Iris pigment epithelial cell (primary cell): ENCODE measurements around the gene GPR148.

Experiments
- DNase-seq: peaks from one replicate; pipeline ENCODE4 v3.0.0-alpha.2; 2011; ENCODE audit warnings: low read depth

The GPR148 gene

DNA sequence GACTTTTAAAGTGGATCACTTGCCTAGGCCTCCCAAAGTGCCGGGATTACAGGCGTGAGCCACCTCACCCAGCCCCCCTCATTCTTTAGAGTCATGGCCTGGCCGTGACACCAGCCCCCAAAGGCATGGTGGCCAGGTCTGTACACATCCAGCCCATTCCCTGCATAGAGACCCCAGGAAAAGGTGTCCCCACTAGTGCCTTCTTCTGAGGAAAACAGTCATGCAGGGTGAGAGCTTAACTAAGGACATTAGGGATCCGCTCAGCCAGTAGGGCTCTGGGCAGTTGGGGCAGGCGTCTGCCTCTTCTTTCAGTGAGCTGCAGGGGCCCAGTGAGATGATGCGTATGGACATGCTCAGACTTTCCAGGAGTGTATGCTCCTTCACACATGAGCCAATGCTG lies 20.8 kb downstream of the GPR148 start:
- no peak for DNase-seq

DNA sequence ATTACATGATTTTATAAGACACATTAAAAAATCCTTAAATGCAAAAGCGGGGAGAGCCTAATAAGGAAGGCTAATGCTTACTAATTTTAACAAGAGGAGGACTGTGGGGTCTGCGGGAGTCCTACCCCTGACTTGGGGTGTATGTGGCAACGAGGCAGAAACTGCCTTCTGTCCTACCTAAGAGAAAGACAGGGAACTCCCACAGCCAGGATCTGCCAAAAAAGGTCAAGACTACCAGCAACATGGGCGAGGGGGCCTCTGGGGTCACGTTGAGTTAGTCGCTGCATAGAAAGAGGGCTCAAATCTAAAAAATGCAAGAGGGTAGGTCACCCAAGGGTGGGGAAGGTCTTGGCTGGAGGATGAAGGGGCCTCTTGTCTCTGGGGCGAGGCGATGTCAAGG lies 25.9 kb downstream of the GPR148 start:
- no peak for DNase-seq

DNA sequence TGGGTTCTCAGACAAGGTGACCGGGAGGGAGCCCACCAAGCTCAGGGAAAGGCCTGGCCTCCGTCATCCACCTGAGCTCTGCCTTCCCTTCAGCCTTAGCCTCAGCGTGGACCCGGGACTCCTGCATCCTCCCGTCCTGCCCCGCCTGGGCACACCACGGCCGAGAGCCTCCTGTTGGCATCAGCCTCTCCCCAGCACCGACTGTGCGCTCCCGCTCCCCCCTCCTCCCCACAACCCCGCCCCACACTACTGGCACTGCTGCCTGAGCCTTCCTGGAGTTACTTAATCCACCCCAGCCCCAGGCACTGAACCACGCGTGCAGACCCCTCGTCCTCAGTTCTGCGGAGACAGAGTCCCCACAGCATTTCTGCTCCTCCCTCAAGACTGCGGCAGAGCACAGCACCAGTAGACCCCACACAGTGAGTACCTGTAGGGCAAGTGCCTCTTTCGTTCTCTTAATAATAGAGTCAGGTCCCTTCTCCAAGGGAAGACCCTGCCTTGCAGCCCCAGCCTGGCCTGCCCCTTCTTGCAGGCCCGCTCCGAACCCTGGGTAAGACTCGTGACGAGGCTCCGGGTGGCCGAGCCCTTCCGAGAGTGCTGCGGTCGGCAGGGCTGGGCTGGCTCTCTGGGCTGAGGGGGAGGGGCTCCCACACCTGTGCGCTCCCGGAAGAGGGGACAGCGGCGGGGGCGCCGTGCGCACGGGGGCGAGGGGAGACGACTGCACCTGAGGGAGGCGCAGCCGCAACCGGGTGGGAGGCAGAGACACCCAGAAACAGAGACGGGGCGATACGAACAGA lies 26.6 kb downstream of the GPR148 start, which contains the start of gene AMER3:
Gene AMER3 (plus strand): TSS at position 285 of the 797 bp plus-strand sequence. CDS start 6,533 bp downstream, outside the sequence.
- DNase-seq: no peak

DNA sequence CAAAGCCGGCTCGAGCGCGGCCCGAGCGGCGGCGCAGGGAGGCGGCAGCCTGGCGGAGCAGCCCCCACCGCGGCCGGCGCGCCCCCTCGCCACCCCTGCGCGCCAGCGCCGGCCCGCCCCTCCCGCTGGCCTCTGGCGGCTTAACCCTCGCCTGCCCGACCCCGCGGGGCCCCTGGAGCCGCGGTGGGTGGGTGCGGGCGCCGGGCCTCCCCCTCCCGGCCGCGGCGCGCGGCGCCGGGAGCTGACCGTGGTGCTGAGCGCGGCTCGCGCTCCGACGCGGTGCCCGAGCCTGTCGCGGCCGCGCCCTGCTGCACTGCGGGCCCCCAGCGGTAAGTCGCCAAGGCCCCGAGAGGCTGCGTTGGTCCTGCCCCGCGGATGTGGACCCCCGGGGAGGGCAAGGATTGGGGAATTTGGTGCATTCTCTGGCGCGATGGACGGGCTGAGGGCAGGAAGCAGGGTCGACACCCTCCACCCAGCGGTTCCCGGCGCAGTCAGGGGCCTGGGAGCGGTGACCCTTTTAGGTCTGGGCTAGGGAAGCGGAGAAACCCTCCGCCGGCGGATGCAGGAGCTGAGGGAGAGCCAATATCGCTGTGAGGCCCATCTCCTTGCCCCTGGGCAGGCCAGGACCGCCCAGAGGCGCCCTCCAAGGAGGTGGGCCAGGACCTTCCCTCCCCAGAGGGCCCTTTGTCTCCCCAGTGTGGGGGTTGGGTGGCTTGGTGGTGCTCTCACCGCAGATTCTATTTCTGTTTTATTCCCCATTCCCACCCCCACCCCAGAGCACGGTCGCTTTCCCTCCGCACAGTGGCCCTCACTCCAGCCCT lies 27.4 kb downstream of the GPR148 start:
- DNase-seq: peak; percentile 12

DNA sequence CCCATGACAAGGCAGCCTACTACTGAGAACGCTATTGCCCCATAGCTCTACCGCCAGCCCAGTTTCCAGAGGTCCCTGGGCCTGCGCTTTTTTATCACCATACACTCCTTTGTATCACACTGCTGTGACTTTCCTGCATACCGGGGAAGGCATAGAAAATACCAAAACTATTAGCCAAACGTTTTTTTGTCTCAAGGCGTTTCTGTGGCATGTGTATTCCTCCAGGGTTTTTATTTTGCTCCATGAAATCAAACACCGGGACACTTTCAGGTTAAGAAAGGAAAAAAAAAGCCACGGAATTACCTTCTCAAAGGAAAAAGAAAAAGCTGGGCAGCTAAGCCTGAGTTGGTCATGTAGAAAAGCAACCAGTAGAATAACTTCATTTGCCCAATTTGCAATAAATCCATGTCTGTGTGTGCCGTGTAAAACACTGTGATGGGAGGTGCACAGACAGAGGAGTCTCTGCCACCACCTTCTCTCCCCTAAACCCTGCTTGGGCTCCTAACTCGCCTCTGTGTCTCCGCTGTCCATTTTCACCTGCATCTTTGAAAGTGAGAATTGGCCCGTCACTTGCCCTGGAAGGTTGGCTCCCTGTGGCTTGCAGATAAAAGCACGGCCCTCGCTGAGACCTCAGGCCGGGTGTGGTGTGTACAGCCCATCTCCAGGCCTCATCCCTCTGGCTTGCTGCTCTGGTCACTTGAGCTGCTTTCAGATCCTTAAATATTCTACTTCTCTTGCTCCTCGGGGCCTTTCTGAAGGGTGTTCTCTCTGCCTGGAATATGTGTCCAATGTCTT lies 28.2 kb downstream of the GPR148 start:
- no peak for DNase-seq

DNA sequence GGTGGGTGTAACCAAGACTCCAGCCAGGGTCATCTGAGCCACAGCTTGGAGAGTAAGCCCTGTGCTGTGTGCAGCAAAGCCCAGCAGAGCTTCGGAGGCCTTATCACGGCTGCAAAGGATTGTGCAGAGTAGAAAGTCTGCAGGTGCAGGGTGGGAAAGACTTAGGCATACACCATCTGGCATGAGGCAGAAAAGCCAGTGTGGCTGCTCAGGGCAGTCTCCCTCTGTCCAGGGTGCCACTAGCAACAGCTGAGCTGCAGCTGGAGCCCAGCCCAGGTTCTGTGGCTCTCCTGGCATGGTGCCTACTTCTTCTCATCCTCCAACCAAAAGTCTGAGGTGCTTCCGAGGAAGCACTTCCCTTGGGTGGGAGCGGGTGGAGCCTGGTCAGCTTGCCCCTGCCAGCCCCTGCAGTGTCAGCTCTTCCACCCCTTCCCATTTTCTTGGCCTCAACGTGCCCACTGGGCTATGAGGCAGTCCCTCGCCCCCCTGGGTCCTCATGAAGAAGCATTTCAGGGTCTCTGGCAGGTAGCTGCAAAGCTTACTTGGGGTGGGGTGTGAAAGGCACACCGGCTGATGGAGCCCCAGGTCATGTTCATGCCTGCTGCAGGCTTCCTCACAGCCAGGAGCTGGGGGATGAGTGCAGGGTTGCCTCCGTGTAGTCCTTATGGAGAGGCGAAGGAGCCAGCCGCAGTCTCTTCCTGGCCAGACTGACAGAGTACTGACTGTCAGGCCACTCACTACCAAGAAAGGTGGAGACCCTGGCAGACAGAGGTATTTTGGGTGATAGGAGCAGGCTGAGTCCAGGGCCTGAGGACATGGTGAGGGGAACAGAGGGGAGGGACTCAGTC lies 31.3 kb downstream of the GPR148 start:
- DNase-seq: peak; percentile 9

GRCh38 chr2:130760754-130761751 lies 32.2 kb downstream of the GPR148 start:
- no peak for DNase-seq

- no peak for DNase-seq
Measured at GRCh38 chr2:130762031-130762909, 33.4 kb downstream of the GPR148 start.

- DNase-seq: no peak
Measured at GRCh38 chr2:130762910-130763385, 34.1 kb downstream of the GPR148 start.

GRCh38 chr2:130763405-130763804 lies 34.5 kb downstream of the GPR148 start:
- DNase-seq: no peak

GRCh38 chr2:130764035-130764820 lies 35.4 kb downstream of the GPR148 start:
- no peak for DNase-seq

- DNase-seq: no peak
Measured at GRCh38 chr2:130764821-130765115, 35.9 kb downstream of the GPR148 start.

GRCh38 chr2:130765464-130765863 lies 36.6 kb downstream of the GPR148 start:
- no peak for DNase-seq

DNA sequence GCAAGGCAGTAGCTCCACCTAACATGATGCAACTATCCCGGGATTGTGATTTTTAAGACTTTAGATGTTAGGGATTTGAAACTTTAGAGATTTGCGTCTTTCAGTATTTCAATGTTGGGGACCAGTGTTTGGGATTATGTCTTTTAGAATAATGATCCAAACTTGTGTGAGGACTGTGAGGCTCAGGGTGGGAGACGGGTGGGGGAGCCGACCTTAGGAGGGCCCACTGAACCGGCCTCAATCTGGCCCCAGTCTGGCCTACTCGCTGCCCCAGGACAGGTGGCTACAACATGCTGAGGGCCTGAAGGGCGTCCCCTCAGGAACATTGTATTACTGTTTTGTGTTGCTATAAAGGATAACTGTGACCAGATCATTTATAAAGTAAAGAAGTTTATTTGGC lies 37.2 kb downstream of the GPR148 start:
- DNase-seq: no peak

- no peak for DNase-seq
Measured at GRCh38 chr2:130766711-130767407, 38.0 kb downstream of the GPR148 start.

DNA sequence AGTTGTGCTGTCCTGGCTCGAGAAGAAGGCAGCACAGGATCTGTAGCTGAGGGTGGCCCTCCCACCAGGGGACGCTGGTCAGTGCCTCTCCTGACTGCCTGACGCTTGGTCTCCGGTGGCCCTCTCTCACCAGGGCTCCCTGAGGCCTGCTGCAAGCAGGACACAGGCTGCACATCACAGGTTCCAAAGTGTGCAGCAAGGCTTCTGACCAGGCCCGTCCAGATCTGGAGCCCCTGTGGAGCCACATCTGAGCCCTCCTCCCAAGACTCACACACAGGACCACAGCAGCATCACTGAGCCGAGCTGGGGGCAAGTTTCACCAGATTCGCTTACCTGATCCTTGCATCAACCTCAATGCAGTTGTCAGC lies 38.5 kb downstream of the GPR148 start:
- DNase-seq: no peak

DNA sequence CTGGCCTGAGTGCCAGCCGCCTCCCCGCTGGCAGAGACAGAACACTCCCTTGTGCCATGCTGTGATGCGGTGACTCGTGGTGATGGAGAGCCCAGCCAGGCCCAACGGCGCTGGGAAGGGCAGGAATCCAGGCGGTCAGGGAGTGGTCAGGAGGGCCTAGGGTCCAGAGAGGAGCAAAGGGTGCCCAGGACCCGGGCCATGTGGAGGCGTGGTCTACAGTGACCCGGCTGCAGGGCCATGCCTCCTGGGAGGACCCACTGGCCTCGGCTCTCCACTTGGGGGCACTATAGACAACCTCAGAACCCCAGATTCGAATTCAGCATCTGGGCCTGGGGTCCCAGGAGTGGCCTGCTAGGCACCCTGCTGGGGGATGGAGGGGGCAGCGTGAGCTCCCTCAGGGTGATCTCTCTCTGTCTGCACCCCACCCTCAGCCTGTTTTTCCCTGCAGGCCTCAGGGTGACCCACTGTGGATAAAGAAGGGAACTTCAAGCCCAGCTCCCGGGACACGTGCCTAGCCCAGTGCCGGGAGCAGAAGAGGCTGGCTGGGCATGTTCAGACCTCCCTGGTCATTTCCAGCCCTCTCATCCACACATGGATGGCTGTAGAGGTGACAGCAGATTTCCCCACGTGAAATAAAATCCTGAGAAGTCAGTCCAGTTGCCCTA lies 39.5 kb downstream of the GPR148 start:
- DNase-seq: no peak
